WERI-Rb-1 (cell line): Measurements from ENCODE around the gene TTLL10.

ENCODE experiments used
- DNase-seq: peaks from one replicate; pipeline ENCODE4 v3.0.0-alpha.2; 2020
- H3K27ac ChIP-seq: fragments of 250-450 bp; sonication (Bioruptor Pico); 2 replicates; pipeline ENCODE4 v1.5.1; 2020; ENCODE audit warnings: mild to moderate bottlenecking, moderate library complexity
- H3K27me3 ChIP-seq: fragments of 250-450 bp; sonication (Bioruptor Pico); 2 replicates; pipeline ENCODE4 v1.5.1; 2021; ENCODE audit warnings: mild to moderate bottlenecking, low read depth, moderate library complexity; ENCODE audit not compliant: insufficient read depth, severe bottlenecking
- H3K36me3 ChIP-seq: fragments of 250-450 bp; sonication (Bioruptor Pico); 2 replicates; pipeline ENCODE4 v1.5.1; 2020; ENCODE audit warnings: mild to moderate bottlenecking, moderate library complexity
- H3K4me3 ChIP-seq: 2 replicates; pipeline ENCODE4 v1.5.1; 2011; ENCODE audit warnings: low read depth, mild to moderate bottlenecking, control low read depth, low read length
- H3K9me3 ChIP-seq: fragments of 250-450 bp; sonication (Bioruptor Pico); 2 replicates; pipeline ENCODE4 v1.5.1; 2021; ENCODE audit warnings: mild to moderate bottlenecking, moderate library complexity; ENCODE audit not compliant: severe bottlenecking
- CTCF ChIP-seq: IDR thresholded peaks from 2 replicates; pipeline ENCODE4 v1.5.1; 2011; ENCODE audit warnings: low read depth, mild to moderate bottlenecking, control low read depth, inconsistent platforms, low read length

Gene TTLL10

GRCh38 chr1:1167841-1168450 lies 5.7 kb upstream of the TTLL10 start:
- Histone ChIP-seq H3K27ac (no peak overlapping the region), H3K36me3 (no peaks in the 10 kb centered on the region), H3K9me3 (no peaks in the 10 kb centered on the region), H3K27me3 (no peaks in the 10 kb centered on the region), H3K4me3 (no peak overlapping the region)
- no peak for DNase-seq
- no peak for TF ChIP-seq CTCF

GRCh38 chr1:1168451-1169411 lies 4.9 kb upstream of the TTLL10 start:
- TF ChIP-seq CTCF = no peak
- no peaks in the 10 kb centered on the region for H3K27me3 ChIP-seq

GRCh38 chr1:1169429-1170214 lies 4.1 kb upstream of the TTLL10 start:
- H3K36me3 ChIP-seq = no peaks in the 10 kb centered on the region
- no peaks in the 10 kb centered on the region for H3K27me3 ChIP-seq
- H3K27ac ChIP-seq = no peak overlapping the region

More at GRCh38 chr1:1168451-1169411, 4.9 kb upstream of the TTLL10 start:
- DNase-seq = no peak
- Histone ChIP-seq H3K9me3 (no peaks in the 10 kb centered on the region), H3K27ac (no peak overlapping the region), H3K36me3 (no peaks in the 10 kb centered on the region), H3K4me3 (no peak overlapping the region)

GRCh38 chr1:1170215-1171091 lies 3.2 kb upstream of the TTLL10 start:
- Histone ChIP-seq H3K27ac (no peak overlapping the region), H3K9me3 (no peaks in the 10 kb centered on the region), H3K27me3 (no peaks in the 10 kb centered on the region), H3K36me3 (no peaks in the 10 kb centered on the region), H3K4me3 (no peak overlapping the region)
- DNase-seq = no peak
- no peak for TF ChIP-seq CTCF

More at GRCh38 chr1:1169429-1170214, 4.1 kb upstream of the TTLL10 start:
- TF ChIP-seq CTCF = no peak
- Histone ChIP-seq H3K4me3 (no peak overlapping the region), H3K9me3 (no peaks in the 10 kb centered on the region)
- no peak for DNase-seq

- H3K9me3 ChIP-seq = no peaks in the 10 kb centered on the region
- H3K27me3 ChIP-seq = no peaks in the 10 kb centered on the region
- no peak for DNase-seq
- no peak overlapping the region for H3K4me3 ChIP-seq
- H3K36me3 ChIP-seq = no peaks in the 10 kb centered on the region
- H3K27ac ChIP-seq = no peak overlapping the region
- no peak for TF ChIP-seq CTCF
These were observed 2.5 kb upstream of the TTLL10 start for GRCh38 chr1:1171161-1171545.
